WTC11 (cell line): Measurements from ENCODE around the gene ZNF277. TPM values are rescaled to one million over a fixed set of nuclear protein-coding genes. Genes with fewer than 3 reads are reported as not detected.

Source experiments
- ATAC-seq: fragments of 200-7000 bp; cut with Tn5 transposase; 2 replicates; pipeline ENCODE4 v1.10.0; 2021; ENCODE audit warnings: mild to moderate bottlenecking, moderate library complexity
- CTCF ChIA-PET: fragments of 300-600 bp; sonication (Branson Sonifier 250); formaldehyde crosslinking; loops from one replicate; lab custom pipeline; 2021; ENCODE audit warnings: antibody characterized with exemption; lab: Charles Lee
- POLR2A ChIA-PET: fragments of 350-600 bp; sonication (Branson Sonifier 250); formaldehyde crosslinking; loops from one replicate; lab custom pipeline; 2021; ENCODE audit warnings: antibody characterized with exemption; lab: Charles Lee
- DNase-seq: peaks from one replicate; pipeline ENCODE4 v3.0.0; 2021; ENCODE audit warnings: low spot score
- H3K27ac Mint-ChIP-seq: 2 replicates; pipeline ENCODE4 v1.8.0; 2021; ENCODE audit warnings: mixed read lengths
- H3K27me3 Mint-ChIP-seq: 2 replicates; pipeline ENCODE4 v1.8.0; 2021; ENCODE audit warnings: low read depth, mild to moderate bottlenecking, moderate library complexity, mixed read lengths
- H3K36me3 Mint-ChIP-seq: 2 replicates; pipeline ENCODE4 v1.8.0; 2021; ENCODE audit warnings: mixed read lengths
- H3K4me1 Mint-ChIP-seq: 2 replicates; pipeline ENCODE4 v1.8.0; 2022; ENCODE audit warnings: mixed read lengths
- H3K4me3 Mint-ChIP-seq: 2 replicates; pipeline ENCODE4 v1.8.0; 2021; ENCODE audit warnings: mild to moderate bottlenecking, moderate library complexity, mixed read lengths
- H3K9me3 Mint-ChIP-seq: 2 replicates; pipeline ENCODE4 v1.8.0; 2021; ENCODE audit warnings: mixed read lengths
- ATF3 ChIP-seq: sonication (generic); formaldehyde crosslinking; conservative IDR thresholded peaks from 2 replicates; pipeline ENCODE4 v1.8.1; 2022; ENCODE audit warnings: mild to moderate bottlenecking, missing genetic modification reagents
- ELF4 ChIP-seq: sonication (generic); formaldehyde crosslinking; IDR thresholded peaks from 2 replicates; pipeline ENCODE4 v1.8.1; 2022; ENCODE audit warnings: low read depth, mild to moderate bottlenecking, moderate library complexity, missing genetic modification reagents
- GABPB1 ChIP-seq: sonication (generic); formaldehyde crosslinking; IDR thresholded peaks from 2 replicates; pipeline ENCODE4 v1.8.1; 2023; ENCODE audit warnings: mild to moderate bottlenecking, missing genetic modification reagents
- GRHL2 ChIP-seq: fragments of 250-450 bp; sonication (Bioruptor Pico); IDR thresholded peaks from 2 replicates; pipeline ENCODE4 v1.8.0; 2022; ENCODE audit warnings: mild to moderate bottlenecking, moderate library complexity; ENCODE audit not compliant: insufficient replicate concordance, severe bottlenecking
- GTF2I ChIP-seq: fragments of 250-450 bp; sonication (Bioruptor Pico); conservative IDR thresholded peaks from 2 replicates; pipeline ENCODE4 v1.4.0; 2021; ENCODE audit warnings: mild to moderate bottlenecking
- IRF1 ChIP-seq: sonication (generic); formaldehyde crosslinking; IDR thresholded peaks from 2 replicates; pipeline ENCODE4 v1.8.0; 2023; ENCODE audit warnings: missing genetic modification reagents
- IRF2 ChIP-seq: sonication (generic); formaldehyde crosslinking; IDR thresholded peaks from 2 replicates; pipeline ENCODE4 v1.8.0; 2022; ENCODE audit warnings: low read depth, missing genetic modification reagents, borderline replicate concordance
- MYBL2 ChIP-seq: sonication (generic); formaldehyde crosslinking; IDR thresholded peaks from 2 replicates; pipeline ENCODE4 v1.8.1; 2023; ENCODE audit warnings: mild to moderate bottlenecking, moderate library complexity, missing genetic modification reagents
- NFATC4 ChIP-seq: fragments of 250-450 bp; sonication (Bioruptor Pico); IDR thresholded peaks from 2 replicates; pipeline ENCODE4 v1.9.0; 2021; ENCODE audit warnings: mild to moderate bottlenecking
- NR2C2 ChIP-seq: sonication (generic); formaldehyde crosslinking; IDR thresholded peaks from 2 replicates; pipeline ENCODE4 v1.8.0; 2022; ENCODE audit warnings: mild to moderate bottlenecking, missing genetic modification reagents
- RORB ChIP-seq: fragments of 250-450 bp; sonication (Bioruptor Pico); IDR thresholded peaks from 2 replicates; pipeline ENCODE4 v1.9.0; 2021; ENCODE audit warnings: mild to moderate bottlenecking
- ZBTB21 ChIP-seq: sonication (generic); formaldehyde crosslinking; IDR thresholded peaks from 2 replicates; pipeline ENCODE4 v1.8.1; 2023; ENCODE audit warnings: mild to moderate bottlenecking, missing genetic modification reagents, borderline replicate concordance
- ZNF219 ChIP-seq: sonication (generic); formaldehyde crosslinking; IDR thresholded peaks from 2 replicates; pipeline ENCODE4 v1.8.0; 2023; ENCODE audit warnings: missing genetic modification reagents, mild to moderate bottlenecking, borderline replicate concordance
- ZNF232 ChIP-seq: sonication (generic); formaldehyde crosslinking; IDR thresholded peaks from 2 replicates; pipeline ENCODE4 v1.8.0; 2022; ENCODE audit warnings: mild to moderate bottlenecking, missing genetic modification reagents
- ZNF671 ChIP-seq: fragments of 250-450 bp; sonication (Bioruptor Pico); IDR thresholded peaks from 2 replicates; pipeline ENCODE4 v1.8.0; 2021; ENCODE audit warnings: mild to moderate bottlenecking
- total RNA-seq: library from RNA; stranded (reverse); gene quantifications from 3 replicates; pipeline ENCODE4 v1.2.3, GENCODE V29; 2021
- TF ChIP-seq, protein P1 (sequence below): sonication (generic); formaldehyde crosslinking; IDR thresholded peaks from 2 replicates; pipeline ENCODE4 v1.8.1; 2023; ENCODE audit warnings: mild to moderate bottlenecking, missing genetic modification reagents, borderline replicate concordance
- TF ChIP-seq, protein P2 (sequence below): fragments of 250-450 bp; sonication (Bioruptor Pico); IDR thresholded peaks from 2 replicates; pipeline ENCODE4 v1.9.0; 2021; ENCODE audit warnings: mild to moderate bottlenecking, borderline replicate concordance
- TF ChIP-seq, protein P3 (sequence below): sonication (generic); formaldehyde crosslinking; IDR thresholded peaks from 2 replicates; pipeline ENCODE4 v1.8.1; 2023; ENCODE audit warnings: mild to moderate bottlenecking, moderate library complexity, missing genetic modification reagents
- TF ChIP-seq, protein P4 (sequence below): sonication (generic); formaldehyde crosslinking; IDR thresholded peaks from 2 replicates; pipeline ENCODE4 v1.8.1; 2023; ENCODE audit warnings: mild to moderate bottlenecking, missing genetic modification reagents, moderate library complexity
- TF ChIP-seq, protein P5 (sequence below): sonication (generic); formaldehyde crosslinking; IDR thresholded peaks from 2 replicates; pipeline ENCODE4 v1.8.0; 2022; ENCODE audit warnings: missing genetic modification reagents

The ZNF277 gene
- total RNA-seq, 1 experiment from 2014 or later = 22.5 TPM

DNA sequence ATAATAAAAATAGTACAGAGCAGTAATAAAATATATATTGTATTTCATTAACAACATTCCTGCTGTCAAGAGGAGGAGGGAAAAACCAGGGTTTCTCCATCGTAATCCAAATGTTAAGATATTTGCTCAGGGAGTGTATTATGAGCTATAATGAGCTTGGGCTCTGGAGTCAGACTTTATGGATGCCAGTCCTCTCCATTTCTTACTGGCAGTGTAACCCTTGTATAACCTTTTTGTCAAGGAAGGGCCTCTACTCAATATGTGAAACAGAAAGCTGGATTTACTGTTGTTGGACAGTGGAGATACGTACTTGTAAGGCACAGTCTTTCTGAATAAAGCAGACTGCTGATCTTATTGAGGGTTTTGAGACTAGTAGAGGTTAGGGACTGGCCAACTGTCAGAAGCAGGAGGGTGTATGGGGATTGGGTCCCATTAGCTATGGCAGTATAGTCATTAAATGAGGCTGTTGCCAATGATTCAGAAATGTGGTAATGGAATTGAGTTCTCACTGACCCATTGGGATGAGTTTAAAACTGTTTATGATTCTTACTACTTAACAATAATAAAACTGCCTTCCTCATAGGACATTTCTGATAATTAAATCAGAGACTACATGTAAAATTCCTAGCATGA, 56.5 kb downstream of the ZNF277 start (continued):
- TF ChIP-seq, protein P1, sequence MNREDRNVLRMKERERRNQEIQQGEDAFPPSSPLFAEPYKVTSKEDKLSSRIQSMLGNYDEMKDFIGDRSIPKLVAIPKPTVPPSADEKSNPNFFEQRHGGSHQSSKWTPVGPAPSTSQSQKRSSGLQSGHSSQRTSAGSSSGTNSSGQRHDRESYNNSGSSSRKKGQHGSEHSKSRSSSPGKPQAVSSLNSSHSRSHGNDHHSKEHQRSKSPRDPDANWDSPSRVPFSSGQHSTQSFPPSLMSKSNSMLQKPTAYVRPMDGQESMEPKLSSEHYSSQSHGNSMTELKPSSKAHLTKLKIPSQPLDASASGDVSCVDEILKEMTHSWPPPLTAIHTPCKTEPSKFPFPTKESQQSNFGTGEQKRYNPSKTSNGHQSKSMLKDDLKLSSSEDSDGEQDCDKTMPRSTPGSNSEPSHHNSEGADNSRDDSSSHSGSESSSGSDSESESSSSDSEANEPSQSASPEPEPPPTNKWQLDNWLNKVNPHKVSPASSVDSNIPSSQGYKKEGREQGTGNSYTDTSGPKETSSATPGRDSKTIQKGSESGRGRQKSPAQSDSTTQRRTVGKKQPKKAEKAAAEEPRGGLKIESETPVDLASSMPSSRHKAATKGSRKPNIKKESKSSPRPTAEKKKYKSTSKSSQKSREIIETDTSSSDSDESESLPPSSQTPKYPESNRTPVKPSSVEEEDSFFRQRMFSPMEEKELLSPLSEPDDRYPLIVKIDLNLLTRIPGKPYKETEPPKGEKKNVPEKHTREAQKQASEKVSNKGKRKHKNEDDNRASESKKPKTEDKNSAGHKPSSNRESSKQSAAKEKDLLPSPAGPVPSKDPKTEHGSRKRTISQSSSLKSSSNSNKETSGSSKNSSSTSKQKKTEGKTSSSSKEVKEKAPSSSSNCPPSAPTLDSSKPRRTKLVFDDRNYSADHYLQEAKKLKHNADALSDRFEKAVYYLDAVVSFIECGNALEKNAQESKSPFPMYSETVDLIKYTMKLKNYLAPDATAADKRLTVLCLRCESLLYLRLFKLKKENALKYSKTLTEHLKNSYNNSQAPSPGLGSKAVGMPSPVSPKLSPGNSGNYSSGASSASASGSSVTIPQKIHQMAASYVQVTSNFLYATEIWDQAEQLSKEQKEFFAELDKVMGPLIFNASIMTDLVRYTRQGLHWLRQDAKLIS (CRISPR knock-in tag) = no peak
- TF ChIP-seq IRF1 (CRISPR knock-in tag) = no peak
- TF ChIP-seq ATF3 = no peak
- no peak for TF ChIP-seq ZNF219 (CRISPR knock-in tag)
- TF ChIP-seq ELF4 (CRISPR knock-in tag) = no peak
- TF ChIP-seq RORB (CRISPR knock-in tag) = no peak
- TF ChIP-seq, protein P2, sequence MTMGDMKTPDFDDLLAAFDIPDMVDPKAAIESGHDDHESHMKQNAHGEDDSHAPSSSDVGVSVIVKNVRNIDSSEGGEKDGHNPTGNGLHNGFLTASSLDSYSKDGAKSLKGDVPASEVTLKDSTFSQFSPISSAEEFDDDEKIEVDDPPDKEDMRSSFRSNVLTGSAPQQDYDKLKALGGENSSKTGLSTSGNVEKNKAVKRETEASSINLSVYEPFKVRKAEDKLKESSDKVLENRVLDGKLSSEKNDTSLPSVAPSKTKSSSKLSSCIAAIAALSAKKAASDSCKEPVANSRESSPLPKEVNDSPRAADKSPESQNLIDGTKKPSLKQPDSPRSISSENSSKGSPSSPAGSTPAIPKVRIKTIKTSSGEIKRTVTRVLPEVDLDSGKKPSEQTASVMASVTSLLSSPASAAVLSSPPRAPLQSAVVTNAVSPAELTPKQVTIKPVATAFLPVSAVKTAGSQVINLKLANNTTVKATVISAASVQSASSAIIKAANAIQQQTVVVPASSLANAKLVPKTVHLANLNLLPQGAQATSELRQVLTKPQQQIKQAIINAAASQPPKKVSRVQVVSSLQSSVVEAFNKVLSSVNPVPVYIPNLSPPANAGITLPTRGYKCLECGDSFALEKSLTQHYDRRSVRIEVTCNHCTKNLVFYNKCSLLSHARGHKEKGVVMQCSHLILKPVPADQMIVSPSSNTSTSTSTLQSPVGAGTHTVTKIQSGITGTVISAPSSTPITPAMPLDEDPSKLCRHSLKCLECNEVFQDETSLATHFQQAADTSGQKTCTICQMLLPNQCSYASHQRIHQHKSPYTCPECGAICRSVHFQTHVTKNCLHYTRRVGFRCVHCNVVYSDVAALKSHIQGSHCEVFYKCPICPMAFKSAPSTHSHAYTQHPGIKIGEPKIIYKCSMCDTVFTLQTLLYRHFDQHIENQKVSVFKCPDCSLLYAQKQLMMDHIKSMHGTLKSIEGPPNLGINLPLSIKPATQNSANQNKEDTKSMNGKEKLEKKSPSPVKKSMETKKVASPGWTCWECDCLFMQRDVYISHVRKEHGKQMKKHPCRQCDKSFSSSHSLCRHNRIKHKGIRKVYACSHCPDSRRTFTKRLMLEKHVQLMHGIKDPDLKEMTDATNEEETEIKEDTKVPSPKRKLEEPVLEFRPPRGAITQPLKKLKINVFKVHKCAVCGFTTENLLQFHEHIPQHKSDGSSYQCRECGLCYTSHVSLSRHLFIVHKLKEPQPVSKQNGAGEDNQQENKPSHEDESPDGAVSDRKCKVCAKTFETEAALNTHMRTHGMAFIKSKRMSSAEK (CRISPR knock-in tag) = no peak
- TF ChIP-seq GABPB1 (CRISPR knock-in tag) = no peak
- TF ChIP-seq MYBL2 (CRISPR knock-in tag) = no peak
- TF ChIP-seq, protein P3, sequence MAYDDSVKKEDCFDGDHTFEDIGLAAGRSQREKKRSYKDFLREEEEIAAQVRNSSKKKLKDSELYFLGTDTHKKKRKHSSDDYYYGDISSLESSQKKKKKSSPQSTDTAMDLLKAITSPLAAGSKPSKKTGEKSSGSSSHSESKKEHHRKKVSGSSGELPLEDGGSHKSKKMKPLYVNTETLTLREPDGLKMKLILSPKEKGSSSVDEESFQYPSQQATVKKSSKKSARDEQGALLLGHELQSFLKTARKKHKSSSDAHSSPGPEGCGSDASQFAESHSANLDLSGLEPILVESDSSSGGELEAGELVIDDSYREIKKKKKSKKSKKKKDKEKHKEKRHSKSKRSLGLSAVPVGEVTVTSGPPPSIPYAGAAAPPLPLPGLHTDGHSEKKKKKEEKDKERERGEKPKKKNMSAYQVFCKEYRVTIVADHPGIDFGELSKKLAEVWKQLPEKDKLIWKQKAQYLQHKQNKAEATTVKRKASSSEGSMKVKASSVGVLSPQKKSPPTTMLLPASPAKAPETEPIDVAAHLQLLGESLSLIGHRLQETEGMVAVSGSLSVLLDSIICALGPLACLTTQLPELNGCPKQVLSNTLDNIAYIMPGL (CRISPR knock-in tag) = no peak
- no peak for TF ChIP-seq ZNF671 (CRISPR knock-in tag)
- no peak for TF ChIP-seq NFATC4 (CRISPR knock-in tag)
- TF ChIP-seq GRHL2 (CRISPR knock-in tag) = no peak

DNA sequence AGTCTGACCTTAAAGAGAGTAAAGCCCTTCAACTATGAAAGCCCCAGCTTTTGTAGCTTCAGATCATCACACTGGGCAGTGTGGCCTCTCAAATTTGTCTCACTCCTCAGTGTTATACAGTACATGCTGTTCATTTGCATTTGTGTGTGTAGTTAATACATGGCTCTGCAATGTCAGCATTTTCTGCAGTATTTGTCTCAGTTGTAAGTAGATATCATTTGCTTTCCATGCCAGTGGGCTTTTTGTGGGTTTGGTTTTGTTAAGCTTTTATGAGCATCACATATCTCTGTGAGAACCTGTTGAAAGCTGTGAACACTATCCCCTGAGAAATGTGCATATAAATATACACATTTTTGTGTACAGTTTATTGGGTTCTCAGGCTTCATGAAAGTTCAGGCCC, 57.0 kb downstream of the ZNF277 start:
- Mint-ChIP-seq H3K27ac (no peak overlapping the region), H3K4me1 (peaks cover 57% of the 10 kb centered on the region), H3K36me3 (no peaks in the 10 kb centered on the region), H3K4me3 (no peak overlapping the region), H3K27me3 (no peaks in the 10 kb centered on the region), H3K9me3 (peaks cover 3% of the 10 kb centered on the region)
- DNase-seq (no peak), ATAC-seq (no peak)
- ChIA-PET POLR2A (interaction anchor here (1.4 kb wide), 1 partner anchor 42 kb away, joined by 3 read pairs; no protein-coding TSS in a partner anchor), CTCF (no interaction called here)
- no peak for TF ChIP-seq NR2C2 (CRISPR knock-in tag)
- no peak for TF ChIP-seq ZNF232 (CRISPR knock-in tag)
- TF ChIP-seq, protein P4, sequence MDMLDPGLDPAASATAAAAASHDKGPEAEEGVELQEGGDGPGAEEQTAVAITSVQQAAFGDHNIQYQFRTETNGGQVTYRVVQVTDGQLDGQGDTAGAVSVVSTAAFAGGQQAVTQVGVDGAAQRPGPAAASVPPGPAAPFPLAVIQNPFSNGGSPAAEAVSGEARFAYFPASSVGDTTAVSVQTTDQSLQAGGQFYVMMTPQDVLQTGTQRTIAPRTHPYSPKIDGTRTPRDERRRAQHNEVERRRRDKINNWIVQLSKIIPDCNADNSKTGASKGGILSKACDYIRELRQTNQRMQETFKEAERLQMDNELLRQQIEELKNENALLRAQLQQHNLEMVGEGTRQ = no peak
- TF ChIP-seq, protein P5, sequence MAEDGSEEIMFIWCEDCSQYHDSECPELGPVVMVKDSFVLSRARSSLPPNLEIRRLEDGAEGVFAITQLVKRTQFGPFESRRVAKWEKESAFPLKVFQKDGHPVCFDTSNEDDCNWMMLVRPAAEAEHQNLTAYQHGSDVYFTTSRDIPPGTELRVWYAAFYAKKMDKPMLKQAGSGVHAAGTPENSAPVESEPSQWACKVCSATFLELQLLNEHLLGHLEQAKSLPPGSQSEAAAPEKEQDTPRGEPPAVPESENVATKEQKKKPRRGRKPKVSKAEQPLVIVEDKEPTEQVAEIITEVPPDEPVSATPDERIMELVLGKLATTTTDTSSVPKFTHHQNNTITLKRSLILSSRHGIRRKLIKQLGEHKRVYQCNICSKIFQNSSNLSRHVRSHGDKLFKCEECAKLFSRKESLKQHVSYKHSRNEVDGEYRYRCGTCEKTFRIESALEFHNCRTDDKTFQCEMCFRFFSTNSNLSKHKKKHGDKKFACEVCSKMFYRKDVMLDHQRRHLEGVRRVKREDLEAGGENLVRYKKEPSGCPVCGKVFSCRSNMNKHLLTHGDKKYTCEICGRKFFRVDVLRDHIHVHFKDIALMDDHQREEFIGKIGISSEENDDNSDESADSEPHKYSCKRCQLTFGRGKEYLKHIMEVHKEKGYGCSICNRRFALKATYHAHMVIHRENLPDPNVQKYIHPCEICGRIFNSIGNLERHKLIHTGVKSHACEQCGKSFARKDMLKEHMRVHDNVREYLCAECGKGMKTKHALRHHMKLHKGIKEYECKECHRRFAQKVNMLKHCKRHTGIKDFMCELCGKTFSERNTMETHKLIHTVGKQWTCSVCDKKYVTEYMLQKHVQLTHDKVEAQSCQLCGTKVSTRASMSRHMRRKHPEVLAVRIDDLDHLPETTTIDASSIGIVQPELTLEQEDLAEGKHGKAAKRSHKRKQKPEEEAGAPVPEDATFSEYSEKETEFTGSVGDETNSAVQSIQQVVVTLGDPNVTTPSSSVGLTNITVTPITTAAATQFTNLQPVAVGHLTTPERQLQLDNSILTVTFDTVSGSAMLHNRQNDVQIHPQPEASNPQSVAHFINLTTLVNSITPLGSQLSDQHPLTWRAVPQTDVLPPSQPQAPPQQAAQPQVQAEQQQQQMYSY (CRISPR knock-in tag) = no peak
- TF ChIP-seq GTF2I (CRISPR knock-in tag) = no peak
- no peak for TF ChIP-seq ZBTB21
- no peak for TF ChIP-seq RORB (CRISPR knock-in tag)
- no peak for TF ChIP-seq IRF2 (CRISPR knock-in tag)
